Measurements from ENCODE around the gene IER5L.
"Not testable (repeated sequence)": the region's sequence is repeated elsewhere in the genome, so short reads cannot be mapped to it uniquely, and the experiment has no call there.

IER5L gene

DNA sequence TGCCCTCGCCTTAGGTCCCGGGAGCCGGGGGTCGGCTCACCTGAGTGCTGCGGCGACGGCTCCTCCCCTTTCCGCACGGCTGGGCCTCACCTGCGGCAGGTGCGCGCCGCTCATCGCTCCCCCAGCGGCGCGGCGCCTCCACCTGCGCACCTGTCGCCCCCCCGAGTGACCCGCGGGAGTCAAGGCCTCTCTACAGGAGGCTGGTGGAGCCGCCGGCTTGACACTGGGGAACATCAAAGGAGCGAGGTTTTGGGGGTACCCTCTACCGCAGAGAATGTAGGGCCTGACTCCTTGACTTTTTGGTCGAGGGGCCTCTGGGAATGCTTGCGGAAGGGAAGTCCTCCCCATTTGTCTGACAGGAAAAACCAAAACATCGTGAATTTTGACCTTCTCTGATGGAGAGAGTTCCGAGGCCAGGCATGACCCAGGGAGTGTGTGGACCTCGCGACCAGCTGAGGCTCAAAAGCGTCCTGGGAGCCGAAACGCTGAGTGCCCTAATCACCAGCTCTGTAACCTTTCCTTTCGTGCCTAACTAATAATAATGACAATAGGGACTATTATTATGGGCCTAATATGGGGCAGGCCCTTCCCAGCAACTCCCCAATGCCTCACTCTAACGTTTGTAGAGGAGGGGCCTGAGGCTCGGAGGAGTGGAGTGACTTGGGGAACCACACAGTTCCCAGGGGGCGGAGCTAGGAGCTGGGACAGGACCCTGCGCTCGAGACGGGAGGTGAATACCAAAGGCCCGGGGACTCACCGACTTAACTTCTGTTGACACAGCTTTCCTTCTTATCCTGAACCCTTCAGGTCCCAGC, 714 bp upstream of the IER5L start:
- DNase-seq = no peak

DNA sequence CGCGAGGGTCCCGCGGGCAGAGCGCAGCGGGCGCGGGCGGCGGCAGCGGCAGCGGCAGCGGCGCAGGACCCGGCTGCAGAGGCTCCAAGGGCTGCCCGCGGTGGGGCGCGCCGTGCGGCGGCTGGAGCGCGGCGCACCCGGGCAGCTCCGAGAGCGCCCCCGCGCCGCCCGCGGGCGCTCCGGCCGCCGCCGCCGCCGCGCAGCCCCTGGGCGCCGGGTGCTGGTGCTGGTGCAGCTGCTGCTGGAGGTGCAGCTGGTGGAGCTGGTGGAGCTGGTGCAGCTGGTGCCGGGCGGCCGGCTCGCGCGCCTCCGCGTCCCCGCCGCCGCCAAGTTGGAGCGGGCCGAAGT, 644 bp downstream of the IER5L start:
- no peak for DNase-seq

DNA sequence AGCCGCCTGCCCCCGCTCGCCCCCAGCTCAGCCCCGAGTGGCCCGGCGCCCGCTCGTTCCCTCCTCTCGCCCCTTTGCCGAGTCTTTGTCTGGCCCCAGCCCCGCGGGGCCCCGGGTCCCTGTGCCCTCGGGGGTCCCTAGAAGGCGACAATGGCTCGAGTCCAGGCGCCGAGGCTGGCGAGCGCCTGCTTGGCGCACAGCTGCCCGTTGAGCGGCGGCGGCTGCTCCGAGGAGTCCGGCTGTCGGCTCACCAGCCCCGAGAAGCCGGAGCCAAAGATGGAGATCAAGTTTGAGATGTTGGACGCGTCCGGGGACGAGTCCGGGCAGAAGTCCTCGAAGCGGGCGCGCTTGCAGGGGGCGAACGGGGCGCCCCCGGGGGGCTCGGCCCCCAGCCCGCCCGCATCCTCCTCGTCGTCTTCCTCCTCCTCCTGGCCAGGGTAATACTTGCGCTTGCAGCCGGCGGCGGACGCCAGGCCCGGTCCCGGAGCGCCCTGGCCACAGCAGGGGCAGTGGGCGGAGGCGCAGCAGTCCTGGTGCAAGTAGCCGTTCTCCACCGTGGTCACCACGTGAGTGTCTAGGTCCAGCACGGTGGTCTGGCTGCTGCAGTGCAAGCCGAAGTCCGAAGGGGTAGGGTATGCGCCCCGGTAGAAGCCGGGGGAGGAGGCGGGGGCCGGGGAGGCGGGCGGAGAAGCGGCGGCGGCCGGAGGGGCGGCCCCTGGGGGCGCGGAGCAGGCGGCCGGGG, 1.2 kb downstream of the IER5L start:
- DNase-seq = no peak

DNA sequence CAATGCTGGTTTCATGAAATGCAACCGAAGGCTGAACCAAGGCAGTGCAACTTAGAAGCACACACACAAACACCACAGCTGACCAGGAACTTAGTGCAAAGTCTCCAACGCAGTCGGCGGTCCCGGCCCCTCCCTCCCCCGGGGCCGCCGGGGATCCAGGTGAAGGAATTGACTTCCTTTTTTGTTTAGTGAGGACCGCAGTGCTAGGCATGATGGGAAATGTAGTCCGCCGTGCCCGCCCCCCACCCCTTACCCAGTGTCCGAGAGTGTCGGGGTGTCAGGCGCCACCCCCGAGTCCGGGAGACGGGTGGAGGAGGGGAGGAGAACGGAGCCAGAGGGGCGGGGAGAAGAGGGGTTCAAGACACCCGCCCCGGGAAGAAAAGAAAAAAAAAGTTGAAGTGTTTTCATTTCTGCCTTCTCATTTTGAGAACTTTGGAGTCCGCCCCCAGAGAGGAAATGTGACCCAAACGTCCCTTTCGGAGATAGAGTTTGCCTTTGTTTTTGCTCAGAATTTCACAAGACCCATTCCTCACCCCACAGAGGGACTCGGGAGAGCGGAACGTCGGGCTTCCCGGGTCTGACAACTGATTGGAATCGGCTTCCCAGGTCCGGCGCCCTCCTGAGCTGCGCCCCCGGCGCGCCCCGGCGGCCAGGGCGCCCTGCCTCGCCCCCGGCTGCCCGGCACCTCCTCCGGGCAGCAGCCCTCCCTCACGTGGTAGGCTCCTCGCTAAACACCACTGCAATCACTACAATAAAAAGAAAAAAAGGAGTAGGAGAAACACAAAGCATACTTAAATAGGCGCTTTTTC, 2.0 kb downstream of the IER5L start:
- DNase-seq = peak; percentile 18

DNA sequence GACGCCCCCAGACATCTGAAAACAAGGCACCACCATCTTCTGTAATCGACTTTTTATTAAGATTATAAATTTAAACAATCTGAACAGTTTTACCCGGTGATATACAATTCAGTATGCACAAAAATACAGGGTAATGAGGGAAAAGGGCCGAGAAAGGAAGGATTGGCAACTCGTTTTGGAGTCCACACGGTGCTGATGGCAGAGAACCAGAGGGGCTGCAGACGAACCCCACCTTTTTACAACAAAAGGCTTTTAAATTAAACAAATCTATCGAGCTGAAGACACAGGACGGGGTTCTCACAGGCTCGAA, 2.6 kb downstream of the IER5L start:
- DNase-seq = no peak

DNA sequence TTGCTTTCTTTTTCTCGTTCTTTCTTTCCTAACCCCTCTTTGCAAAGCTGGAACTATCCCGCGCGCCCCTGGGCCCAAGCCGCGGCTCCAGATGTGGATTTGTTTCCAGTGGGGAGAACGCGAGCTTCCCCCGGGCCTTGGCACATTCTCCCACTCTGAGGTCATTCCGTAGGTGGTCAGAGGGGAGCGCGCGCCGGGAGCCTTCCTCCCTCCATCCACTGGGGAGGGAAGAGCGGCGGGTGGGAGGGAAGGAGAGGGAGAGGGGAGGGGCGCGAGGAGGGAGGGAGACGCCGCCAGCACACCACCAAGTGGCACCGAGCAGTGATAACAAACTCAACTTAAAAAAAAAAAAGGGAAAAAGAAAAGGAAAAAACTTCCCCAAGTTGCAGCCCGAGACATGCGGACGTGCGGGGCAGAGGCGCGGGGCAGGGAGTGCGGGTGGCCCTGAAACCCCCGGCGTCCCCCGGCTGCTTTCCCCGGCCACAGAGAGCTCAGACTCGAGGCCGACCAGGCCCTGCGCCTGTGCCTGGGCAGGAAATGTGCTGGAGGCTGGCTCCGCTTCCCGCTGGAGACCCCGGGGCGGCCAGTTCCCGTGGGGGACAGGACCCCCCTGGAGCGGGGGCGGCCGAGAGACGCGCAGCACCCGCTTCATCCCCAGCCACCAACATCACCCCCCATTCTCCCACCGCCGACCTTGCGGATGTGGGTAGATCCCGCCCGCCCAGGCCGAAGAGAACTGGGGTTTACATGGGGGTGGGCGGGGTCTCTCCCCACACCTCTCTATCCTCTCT, 3.1 kb downstream of the IER5L start:
- peak; percentile 8 for DNase-seq

DNA sequence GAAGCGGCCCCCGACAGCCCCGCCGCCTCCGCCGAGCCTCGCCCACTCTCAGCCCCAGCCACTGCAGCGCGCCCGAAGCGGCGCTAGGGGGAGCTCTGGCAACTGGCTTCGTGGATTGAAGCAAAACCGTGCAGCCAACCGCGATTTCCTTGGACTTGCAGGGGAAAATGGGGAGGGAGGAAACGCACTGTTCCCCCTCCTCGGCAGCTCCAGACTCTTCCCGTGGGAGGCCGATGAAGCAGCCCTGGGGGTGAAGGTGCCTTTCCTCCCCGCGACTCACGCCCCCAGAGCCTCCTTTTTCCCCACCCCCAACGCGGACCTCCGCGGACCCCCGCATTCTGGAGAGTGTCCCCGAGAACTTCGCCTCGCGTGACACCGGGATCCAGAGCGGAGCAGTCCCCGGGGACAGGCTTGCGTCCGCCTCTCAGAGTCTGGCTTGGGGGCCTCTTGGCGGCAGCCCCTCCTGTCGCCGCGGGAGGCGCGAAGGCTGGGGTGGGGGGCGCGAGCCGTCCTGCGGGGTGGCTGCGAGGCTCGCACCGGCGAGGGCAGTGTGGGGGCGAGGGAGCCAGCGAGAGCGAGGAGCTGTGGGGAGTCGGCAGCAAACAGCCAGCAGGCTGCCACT, 3.8 kb downstream of the IER5L start:
- peak; percentile 76 for DNase-seq

DNA sequence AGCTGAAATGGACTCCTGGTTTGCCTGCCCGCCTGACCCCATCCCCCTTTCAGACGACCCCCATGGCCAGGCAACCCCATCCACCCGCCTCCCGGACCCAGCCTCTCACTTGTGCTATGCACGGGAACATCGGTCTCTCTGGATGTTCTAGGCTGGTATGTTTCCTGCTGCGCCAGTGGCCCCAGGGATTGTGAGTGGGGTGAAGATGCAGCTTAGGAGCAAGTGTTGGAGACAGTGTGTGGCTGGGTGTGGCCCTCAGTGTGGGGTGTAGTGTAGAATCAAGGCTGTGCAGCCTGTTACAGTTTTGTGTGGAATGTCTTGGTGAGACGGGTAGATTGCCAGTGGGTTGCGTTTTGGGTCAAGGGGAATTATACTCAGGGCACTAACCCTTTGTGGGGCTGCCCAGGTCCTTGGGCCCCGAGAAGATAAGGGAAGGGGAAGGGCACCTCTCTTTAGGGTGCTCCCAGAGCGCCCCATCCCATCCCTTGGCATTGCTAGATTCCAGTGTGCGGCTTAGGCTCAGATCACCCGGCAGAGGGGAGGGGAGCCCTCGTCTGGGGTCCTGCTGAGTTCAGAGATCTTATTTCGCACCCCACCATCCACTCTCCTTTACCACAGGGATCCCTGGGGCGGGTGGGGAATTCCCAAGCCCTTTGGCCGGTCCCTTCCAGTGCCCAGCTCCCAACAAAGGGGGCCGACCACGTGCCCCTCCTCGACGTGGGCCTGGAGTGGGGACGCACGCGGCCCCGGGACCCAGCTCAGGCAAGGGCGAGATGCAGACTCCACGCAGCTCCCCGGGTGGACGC, 4.6 kb downstream of the IER5L start:
- no peak for DNase-seq

DNA sequence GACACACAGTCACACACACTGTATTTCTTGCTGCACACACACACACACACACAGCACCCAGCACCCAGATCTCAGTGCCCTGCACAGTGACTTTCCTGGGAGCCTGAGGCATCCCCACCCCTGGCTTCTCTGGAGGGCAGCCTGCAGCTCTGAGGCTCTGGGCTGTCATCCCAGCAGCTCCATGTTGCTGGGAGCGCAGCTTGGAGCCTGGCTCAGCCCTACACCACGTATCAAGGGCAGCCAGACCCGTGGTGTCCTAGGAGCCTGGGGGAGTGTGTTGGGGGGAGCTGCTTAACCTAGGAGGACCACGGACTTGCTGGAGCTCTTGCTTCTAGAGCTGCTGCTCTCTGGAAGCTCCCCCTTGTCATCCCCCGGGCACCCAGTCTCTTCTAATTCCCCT, 5.2 kb downstream of the IER5L start:
- DNase-seq = no peak

DNA sequence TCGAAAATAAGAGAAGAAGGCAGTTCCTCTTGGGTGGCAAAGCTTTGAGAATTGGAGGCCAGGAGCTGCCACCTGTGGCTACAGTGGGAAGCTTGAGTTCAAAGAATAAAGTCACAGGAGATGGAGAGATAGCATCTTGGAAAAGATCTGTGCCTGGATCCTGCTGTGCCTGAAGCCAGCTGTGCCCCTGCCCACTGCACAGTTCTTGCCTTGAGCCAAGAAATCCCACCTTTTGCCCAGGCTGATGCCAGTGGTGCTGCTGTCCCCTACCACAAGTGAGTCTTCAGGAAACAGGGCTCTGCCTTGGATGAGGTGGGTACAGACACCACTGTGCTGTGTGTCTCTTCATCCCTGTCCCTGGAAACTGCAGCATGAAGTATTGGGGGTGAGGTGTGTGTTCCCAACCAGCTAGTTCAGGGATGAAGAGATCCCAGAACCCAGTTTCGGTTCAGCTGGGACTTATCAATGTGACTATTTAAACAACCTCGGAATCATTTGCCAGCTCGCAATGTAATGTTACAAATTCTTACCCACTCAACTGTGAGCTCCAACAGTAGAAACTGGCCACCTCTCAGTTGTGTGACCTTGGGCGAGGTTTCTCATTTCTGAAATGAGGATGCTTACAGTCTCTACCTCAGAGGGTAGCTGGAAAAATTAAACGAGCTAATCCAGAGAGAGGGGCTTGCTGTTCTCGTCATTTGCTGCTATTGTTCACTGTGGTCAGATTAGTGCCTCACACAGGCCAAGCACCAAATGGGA, 5.9 kb downstream of the IER5L start:
- no peak for DNase-seq

DNA sequence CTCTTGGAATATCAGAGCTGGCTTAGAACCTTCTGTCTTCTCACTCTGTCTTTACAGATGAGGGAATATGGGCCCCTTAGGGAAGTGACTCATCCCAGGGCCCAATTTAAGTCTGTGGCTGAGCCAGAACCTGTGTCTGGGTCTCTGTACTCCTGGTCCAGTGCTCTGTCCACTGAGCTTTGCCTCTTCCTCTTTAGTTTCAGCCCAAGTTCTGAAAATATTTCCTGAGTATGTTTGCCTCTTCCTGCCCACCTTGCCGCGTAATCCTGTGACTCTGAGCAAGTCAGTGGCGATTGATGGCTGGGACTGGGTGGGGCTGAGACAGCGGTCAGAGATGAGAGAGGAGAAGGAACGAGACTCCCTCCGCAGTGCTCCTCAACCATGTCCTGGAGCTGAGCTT, 7.8 kb downstream of the IER5L start:
- DNase-seq = no peak

DNA sequence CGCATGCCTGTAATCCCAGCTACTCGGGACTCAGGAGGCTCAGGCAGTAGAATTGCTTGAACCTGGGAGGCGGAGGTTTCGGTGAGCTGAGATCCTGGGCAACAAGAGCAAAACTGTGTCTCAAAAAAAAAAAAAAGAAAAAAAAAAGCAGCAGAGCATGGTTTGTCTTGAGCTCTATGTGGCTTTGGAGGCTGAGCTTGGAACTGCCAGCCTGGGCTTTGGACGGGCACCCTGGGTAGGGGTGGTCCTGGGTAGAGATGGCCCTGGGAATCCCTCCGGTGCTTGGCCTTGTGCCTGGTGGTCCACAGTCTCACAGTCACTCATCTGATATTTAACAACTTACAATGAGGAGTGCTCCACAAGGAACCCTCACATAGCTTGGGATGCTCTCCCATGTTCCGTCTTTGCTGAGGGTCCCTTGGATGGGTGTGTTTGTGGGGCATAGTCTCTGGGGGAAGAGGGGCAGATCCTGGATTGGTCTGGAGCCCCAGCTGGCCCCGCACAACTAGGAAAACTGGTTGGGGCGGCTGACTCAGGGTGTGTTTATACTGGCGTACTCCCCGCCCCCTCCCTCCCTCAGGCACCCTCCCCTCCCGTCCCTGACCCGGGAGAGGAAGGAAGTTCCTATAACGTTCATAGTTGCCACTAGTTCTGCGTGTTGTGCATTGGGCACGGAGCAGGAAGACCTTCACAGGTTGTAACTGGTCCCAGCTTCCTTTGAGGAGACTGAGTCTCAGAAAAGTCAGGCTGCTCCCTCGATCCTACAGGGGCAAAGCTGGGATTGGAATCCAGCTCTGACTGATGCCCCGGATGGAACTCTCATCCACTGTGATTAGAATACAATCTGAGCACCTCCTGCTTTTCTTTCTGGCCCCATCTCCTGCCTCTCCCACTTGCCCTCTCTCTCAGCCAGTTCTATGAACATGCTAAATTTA, 11.2 kb downstream of the IER5L start:
- no peak for DNase-seq

DNA sequence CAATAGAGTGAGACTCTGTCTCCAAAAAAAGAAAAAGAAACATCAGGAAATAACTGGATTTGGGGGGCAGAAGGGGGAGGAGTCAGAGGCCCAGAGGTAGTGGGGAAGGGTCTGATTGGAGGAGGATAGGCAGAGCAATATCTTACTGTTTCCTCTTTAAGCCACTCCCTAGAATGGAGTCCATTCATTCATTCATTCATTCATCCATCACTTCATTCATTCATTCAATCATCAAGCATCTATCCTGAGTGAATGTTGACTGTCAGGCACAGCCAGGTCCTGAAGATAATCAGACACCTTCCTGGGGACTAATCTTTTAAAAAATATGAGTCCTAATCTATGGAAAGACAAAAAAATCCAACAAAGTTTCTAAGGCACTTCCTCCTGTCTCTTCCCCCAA, 12.9 kb downstream of the IER5L start:
- no peak for DNase-seq

DNA sequence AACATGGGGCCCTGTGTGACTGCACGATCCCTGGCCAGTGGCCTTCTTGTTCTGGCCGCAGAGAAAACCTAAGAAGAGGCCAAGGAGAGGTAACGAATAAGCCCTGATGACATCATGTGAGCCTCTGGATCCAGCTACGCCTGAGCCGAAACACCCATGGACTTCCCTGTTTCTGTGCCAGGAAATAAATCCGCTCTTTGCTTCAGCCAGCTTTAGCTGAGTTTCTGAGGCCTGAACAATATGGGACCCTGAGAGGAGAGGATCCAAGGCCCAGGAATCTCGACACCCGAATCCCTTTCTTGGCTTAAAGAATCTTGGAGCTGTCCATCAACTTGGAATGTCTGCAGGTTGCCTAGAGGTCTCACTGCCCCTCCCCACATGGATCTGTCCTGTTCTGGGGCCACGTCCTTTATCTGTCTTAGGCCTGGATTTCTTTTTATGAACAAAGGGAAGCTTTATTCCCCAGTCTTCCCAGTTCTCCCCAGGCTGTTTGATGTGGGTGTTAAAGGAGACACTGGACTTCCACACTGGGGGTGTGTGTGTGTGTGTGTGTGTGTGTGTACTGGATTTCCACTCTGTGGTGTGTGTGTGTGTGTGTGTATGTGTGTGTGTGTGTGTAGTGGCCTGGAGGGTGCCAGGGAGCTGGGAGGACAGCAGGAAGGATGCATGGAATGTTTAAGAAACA, 13.7 kb downstream of the IER5L start:
- DNase-seq = no peak

DNA sequence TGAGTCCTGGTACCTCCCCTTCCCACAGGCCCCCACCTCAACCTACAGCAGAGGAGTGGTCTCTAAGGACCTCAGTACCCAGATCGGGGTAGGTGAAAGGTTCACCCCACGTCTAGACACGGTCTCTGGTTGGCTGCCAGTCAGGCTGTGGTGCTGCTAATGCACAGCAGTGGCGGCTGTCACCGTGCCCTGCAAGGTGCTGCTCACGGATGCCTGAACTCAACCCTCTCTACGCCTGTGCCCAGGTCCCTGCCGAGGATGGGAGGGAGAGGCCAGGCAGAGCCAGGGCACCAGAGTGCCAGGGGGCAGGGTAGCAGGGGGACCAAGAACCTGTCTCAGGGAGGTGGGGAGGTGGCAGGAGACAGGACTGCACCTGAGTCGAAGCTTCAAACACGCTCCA, 14.3 kb downstream of the IER5L start:
- DNase-seq = no peak

DNA sequence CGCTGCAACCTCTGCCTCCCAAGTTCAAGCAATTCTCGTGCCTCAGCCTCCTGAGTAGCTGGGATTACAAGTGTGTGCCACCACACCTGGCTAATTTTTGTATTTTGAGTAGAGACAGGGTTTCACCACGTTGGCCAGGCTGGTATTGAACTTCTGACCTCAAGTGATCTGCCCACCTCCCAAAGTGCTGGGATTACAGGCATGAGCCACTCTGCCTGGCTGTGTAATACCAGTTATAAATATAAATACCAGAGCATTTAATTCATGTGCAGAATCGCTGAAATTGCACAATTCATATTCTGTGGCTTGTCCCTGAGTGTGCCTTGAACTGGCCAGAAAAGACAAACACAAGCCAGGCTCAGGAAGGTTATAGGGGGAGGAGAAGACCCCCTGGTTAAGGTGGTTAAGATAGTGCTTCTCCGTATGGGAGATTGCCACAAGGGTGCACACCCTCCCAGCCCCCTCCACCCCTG, 14.8 kb downstream of the IER5L start:
- not testable (repeated sequence) for DNase-seq

DNA sequence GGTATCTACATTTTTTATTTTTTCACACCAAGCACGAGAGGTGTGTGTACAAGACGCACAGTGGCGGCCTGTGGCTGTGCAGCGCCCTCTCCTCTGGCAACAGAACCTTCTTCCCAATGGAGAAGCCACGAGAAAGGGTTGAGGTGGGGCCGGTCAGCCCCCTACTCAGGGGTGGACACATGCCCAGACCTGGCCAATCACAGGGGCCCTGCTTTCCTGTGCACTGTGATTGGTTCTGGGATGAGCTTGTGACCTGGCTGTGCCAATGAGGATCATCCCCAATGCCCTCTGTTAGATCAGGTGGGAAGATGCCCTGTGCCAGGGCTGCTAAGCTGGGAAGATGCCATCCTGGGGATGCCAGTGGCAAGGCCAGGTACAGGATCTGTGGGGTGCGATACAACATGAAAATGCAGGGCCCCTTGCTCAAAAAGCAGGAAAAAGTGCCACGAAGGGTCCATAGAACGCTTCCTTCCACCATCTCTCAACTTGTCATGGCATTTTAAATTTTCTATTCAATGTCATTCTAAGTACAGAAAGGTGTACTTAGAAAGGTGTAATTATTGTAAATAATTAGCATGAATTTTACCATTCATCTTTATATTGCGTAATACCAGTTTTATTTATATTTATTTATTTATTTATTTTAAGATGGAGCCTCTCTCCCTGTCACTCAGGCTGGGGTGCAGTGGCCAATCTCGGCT, 15.4 kb downstream of the IER5L start:
- no peak for DNase-seq

DNA sequence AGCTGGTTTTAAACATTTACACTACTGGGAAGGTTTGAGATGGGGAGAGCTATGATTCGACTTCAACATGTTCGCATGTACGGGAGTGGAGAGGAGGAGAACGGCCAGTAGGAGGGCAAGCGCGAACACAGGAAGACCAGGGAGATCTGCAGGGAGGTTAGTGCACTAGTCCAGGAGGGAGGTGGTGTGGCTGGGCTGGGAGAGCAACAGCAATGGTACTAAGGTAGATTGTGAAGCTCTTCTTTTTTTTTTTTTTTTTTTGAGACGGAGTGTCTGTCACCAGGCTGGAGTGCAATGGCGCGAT, 16.6 kb downstream of the IER5L start:
- DNase-seq = no peak

All from T-helper 9 cell (primary cell).